Peyer's patch (tissue), 4 donors: ENCODE measurements around the gene TTYH3. TPM values are rescaled to one million over a fixed set of nuclear protein-coding genes. Genes with fewer than 3 reads are reported as not detected.
"Not testable (repeated sequence)": the region's sequence is repeated elsewhere in the genome, so short reads cannot be mapped to it uniquely, and the experiment has no call there.

Source experiments
- DNase-seq, 3 donors: peaks; one replicate each; pipeline ENCODE4 v3.0.0-alpha.2; 2017 to 2019
- H3K27ac ChIP-seq, 4 donors: fragments of 200-600 bp; sonication (generic); one replicate each; pipeline ENCODE4 v1.5.1; 2016 to 2019
- H3K27me3 ChIP-seq, 2 donors: fragments of 200-600 bp; sonication (generic); one replicate each; pipeline ENCODE4 v1.5.1; 2019
- H3K36me3 ChIP-seq, 3 donors: fragments of 200-600 bp; sonication (generic); one replicate each; pipeline ENCODE4 v1.5.1; 2016 to 2019
- H3K4me1 ChIP-seq, 4 donors: fragments of 200-600 bp; sonication (generic); one replicate each; pipeline ENCODE4 v1.5.1; 2016 to 2019
- H3K4me3 ChIP-seq, 4 donors: fragments of 200-600 bp; sonication (generic); 1 replicate in 3 of 4; 2 replicates in 1 of 4; pipeline ENCODE4 v1.5.1; 2016 to 2019; ENCODE audit warnings: mild to moderate bottlenecking in 1 of 4
- H3K9me3 ChIP-seq, 4 donors: fragments of 200-600 bp; sonication (generic); one replicate each; pipeline ENCODE4 v1.5.1; 2016 to 2019; ENCODE audit warnings: mild to moderate bottlenecking in 1 of 4
- POLR2A ChIP-seq, 2 donors: fragments of 450-650 bp; IDR thresholded peaks; one replicate each; pipeline ENCODE4 v1.5.1; 2017; ENCODE audit warnings: antibody characterized with exemption in 2 of 2, mild to moderate bottlenecking in 2 of 2, moderate library complexity in 2 of 2
- total RNA-seq, 4 donors: library from RNA; depleted of rRNA; stranded (reverse); fragments of >200 nt; gene quantifications; one replicate each; pipeline ENCODE4 v1.1.0, GENCODE V29; 2016
- TF ChIP-seq, protein P1 (sequence below), 6 experiments: fragments of 450-650 bp in 4 of 6; fragments of 200-600 bp in 2 of 6; sonication (generic) in 1 of 6; IDR thresholded peaks; one replicate each; pipeline ENCODE4 v1.5.1; 2017 to 2019; ENCODE audit warnings: antibody characterized with exemption in 6 of 6, mild to moderate bottlenecking in 3 of 6, moderate library complexity in 1 of 6

Gene TTYH3
- total RNA-seq, 4 donors from 2014 or later: 61.8 to 99.9 (median 83.4) TPM

DNA sequence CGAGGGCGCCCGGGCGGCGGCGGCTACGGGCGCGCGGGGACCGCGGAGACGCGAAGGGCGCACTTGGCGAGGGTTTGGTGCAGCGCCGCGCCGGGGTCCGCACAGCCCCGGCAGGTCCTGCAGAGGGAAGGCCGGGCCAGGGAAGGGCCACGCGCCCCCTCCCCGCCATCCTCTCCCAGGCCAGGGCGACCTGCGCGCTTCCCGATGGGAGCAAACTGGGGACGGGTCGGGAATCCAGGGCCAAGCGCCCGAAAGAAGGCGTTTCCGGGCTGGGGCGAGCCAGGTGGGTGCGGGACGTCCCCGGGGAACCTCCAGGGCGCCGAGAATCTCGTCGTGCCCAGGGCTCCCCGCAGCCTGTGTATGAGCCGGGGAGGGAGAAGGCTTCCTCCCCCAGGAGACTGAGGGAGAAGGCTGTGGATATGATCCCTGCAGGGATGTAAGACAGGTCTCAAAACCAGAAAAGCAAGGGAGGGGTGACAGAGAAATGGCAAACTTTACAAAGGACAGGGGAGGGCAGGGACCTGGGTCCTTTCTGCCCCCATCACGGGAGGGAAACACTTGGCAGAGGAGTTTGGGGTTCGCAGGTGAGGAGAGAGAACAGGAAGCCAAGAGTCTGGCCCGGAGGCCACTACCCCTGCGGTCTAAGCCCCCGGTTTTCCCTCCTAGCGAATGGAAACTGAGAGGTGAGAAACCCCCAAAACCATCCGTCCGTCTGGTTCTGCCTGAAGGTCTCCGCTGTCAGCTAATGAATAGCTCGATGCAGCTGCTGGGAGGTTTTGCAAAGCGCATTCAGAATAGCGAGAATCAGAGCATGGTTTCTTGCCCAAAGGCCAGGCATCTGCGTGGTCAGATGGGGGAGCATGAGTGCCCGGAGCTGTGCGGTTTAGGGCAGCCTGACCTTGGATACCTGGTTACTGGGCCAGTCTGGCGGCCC lies 56.9 kb downstream of the TTYH3 start:
- DNase-seq: no peak
- no peaks in the 10 kb centered on the region for H3K36me3 ChIP-seq
- no peak overlapping the region for H3K27ac ChIP-seq
- H3K9me3 ChIP-seq: no peaks in the 10 kb centered on the region
- TF ChIP-seq, protein P1, sequence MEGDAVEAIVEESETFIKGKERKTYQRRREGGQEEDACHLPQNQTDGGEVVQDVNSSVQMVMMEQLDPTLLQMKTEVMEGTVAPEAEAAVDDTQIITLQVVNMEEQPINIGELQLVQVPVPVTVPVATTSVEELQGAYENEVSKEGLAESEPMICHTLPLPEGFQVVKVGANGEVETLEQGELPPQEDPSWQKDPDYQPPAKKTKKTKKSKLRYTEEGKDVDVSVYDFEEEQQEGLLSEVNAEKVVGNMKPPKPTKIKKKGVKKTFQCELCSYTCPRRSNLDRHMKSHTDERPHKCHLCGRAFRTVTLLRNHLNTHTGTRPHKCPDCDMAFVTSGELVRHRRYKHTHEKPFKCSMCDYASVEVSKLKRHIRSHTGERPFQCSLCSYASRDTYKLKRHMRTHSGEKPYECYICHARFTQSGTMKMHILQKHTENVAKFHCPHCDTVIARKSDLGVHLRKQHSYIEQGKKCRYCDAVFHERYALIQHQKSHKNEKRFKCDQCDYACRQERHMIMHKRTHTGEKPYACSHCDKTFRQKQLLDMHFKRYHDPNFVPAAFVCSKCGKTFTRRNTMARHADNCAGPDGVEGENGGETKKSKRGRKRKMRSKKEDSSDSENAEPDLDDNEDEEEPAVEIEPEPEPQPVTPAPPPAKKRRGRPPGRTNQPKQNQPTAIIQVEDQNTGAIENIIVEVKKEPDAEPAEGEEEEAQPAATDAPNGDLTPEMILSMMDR (IDR thresholded peaks at IDR 0.05): no peak
- TF ChIP-seq POLR2A (IDR thresholded peaks at IDR 0.05): no peak
- peaks cover 0 to 22% of the 10 kb centered on the region in 2 donors for H3K27me3 ChIP-seq
- peak overlapping the region in 3 of 4 donors; percentile 5 to 31 (median 22) for H3K4me3 ChIP-seq
- peaks cover 0 to 18% (median 16%) of the 10 kb centered on the region in 4 donors for H3K4me1 ChIP-seq

DNA sequence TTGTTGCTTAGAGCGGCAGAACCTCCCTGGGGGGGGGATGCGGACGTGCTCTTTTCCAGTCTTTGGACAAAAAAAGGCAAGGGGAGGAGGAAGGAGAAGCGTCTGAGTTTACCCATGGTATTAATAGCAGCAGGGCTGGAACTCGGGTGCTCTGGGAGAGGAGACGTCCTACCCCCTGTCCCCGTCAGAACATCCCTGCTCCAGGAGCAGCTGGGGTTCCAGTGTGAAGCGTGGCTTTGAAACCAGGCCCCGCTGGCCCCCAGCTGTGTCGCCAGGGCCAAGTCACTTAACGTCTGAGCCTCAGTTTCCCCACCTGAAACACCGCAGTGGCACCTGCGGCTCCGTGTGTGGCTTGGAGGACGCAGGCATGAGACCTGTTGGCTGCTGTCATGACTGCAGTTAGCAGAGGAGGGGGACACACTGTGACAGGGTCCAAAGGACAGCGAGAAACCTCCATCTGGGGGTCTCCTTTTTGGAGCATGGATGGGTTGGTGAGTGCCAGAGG lies 57.6 kb downstream of the TTYH3 start:
- Histone ChIP-seq H3K9me3 (no peaks in the 10 kb centered on the region), H3K36me3 (no peaks in the 10 kb centered on the region), H3K27ac (no peak overlapping the region), H3K4me3 (no peak overlapping the region), H3K27me3 (peaks cover 0 to 22% of the 10 kb centered on the region in 2 donors), H3K4me1 (peaks cover 0 to 18% (median 16%) of the 10 kb centered on the region in 4 donors)
- no peak for TF ChIP-seq POLR2A (IDR thresholded peaks at IDR 0.05)
- TF ChIP-seq, protein P1 (IDR thresholded peaks at IDR 0.05): no peak
- DNase-seq: no peak

DNA sequence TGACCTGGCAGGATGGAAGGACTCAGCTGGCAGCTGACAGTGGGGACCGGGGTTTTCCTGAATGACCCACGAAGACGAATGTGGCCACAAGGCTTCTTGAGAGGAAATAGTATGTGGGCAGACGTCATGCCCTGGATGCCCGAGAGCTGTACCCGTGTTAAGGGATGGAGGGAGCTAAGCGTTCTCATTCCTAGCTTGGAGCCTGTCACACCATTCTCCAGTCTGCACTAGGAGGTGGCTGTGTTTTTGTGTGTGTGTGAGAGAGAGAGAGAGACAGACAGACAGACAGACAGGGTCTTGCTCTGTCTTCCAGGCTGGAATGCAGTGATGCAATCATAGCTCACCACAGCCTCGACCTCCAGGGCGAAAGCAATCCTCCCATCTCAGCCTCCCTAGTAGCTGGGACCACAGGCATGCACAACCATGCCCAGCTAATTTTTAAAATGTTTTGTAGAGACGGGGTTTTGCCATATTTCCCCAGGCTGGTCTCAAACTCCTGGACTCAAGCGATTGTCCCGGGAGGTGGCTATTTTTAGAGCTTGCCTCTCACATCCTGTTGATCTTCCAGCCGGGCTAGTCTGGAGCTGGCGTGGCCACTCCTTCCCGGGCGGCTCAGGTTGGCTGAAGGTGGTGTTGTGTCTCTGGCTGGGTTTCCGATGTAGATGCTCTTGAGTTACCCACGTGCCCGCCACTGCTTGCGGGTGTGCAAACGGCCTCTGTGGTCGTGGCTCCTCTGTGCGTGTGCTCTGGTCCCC lies 58.3 kb downstream of the TTYH3 start:
- DNase-seq: no peak
- no peaks in the 10 kb centered on the region for H3K9me3 ChIP-seq
- no peaks in the 10 kb centered on the region for H3K36me3 ChIP-seq
- no peak overlapping the region for H3K27ac ChIP-seq
- no peak for TF ChIP-seq POLR2A (IDR thresholded peaks at IDR 0.05)
- TF ChIP-seq, protein P1 (IDR thresholded peaks at IDR 0.05): no peak
- H3K4me1 ChIP-seq: peaks cover 0 to 18% (median 16%) of the 10 kb centered on the region in 4 donors
- peaks cover 0 to 22% of the 10 kb centered on the region in 2 donors for H3K27me3 ChIP-seq
- H3K4me3 ChIP-seq: no peak overlapping the region

DNA sequence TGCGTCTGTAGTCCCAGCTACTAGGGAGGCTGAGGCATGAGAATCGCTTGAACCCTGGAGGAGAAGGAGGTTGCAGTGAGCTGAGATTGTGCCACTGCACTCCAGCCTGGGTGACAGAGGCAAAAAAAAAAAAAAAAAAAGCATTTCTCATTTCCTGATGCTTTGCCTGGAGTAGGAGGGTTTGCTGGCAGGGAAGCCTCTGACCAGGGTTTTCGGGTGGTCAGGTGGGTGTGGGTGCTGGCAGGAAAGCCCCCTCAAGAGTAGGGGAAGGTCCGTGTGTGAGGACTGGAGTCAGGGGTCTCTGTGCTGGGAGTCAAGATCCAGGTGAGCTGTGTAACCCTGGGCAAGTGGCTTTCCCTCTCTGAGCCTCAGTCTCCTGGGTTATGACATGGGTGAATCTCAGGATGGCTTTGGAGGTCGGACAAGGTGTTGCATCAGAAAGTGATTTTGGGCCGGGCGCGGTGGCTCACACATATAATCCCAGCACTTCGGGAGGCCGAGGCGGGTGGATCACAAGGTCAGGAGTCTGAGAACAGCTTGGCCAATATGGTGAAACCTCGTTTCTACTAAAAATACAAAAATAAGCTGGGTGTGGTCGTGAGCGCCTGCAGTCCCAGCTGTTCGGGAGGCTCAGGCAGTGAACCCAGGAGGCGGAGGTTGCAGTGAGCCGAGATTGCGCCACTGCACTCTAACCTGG lies 59.4 kb downstream of the TTYH3 start:
- no peaks in the 10 kb centered on the region for H3K36me3 ChIP-seq
- no peak for DNase-seq
- H3K27ac ChIP-seq: no peak overlapping the region
- H3K27me3 ChIP-seq: peaks cover 0 to 22% of the 10 kb centered on the region in 2 donors
- peaks cover 0 to 18% (median 16%) of the 10 kb centered on the region in 4 donors for H3K4me1 ChIP-seq
- H3K4me3 ChIP-seq: no peak overlapping the region
- H3K9me3 ChIP-seq: no peaks in the 10 kb centered on the region
- no peak for TF ChIP-seq POLR2A (IDR thresholded peaks at IDR 0.05)
- TF ChIP-seq, protein P1 (IDR thresholded peaks at IDR 0.05): no peak

DNA sequence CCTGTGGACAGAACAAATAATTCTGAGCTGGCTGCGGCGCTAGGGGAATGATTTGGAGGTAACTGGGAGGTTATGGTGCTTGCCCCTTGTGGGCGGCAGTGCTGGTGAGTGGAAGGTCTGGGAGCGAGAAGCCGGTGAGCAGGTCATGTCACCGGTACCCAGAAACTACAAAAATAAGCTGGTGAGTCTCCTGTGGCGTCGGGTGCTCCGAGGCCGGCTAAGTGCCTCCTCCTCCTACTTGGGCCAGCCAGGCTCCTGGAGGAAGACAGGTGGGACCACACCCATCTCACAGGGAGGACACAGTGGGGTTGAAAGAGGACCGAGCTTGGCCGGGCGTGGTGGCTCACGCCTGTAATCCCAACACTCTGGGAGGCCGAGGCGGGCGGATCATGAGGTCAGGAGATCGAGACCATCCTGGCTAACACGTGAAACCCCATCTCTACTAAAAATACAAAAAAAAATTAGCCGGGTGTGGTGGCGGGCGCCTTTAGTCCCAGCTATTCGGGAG lies 60.2 kb downstream of the TTYH3 start:
- H3K36me3 ChIP-seq, H3K4me3 ChIP-seq, H3K9me3 ChIP-seq, H3K27ac ChIP-seq, DNase-seq: not testable (repeated sequence)
- H3K4me1 ChIP-seq: peaks cover 0 to 18% (median 16%) of the 10 kb centered on the region in 4 donors
- H3K27me3 ChIP-seq: peaks cover 0 to 22% of the 10 kb centered on the region in 2 donors
